ENCODE data around the gene EDN2. TPM values are rescaled to one million over a fixed set of nuclear protein-coding genes. Genes with fewer than 3 reads are reported as not detected.

Gene EDN2
- total and polyA plus RNA-seq, 2 of the 8 experiments (the other 6 are each of a cell fraction or from before 2014, with no cell fraction given), result 0.32 to 0.39 TPM

DNA sequence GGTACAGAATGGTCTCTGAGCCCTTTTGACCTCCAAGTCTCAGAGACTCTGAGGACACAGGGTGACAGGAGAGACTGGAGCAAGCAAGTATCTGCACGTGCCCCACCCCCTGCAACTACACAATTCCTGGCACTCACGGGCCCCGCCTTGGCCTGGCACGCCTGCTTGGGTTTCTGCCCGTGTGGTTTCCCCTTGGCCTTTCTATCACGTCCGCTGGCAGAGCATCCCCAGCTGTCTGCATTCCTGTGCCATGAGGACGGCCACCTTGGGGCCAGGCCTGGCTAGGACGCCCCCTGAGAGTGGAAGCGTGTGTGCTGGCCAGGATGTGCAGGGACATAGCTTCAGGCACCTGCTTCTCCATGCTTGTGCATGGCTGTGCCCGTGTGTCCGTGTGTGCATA lies 14.3 kb upstream of the EDN2 start:
- H3K27me3 ChIP-seq (replicated peaks in 1 of 4; ENCODE audit: control insufficient read depth in 3 of 4, extremely low read depth in 1 of 4, insufficient read depth in 3 of 4, low read length in 3 of 4), result peaks cover 0 to 13% (median 11%) of the 10 kb centered on the region in 4 experiments; a peak in 3 of 7 replicates
- H3K9me3 ChIP-seq (ENCODE audit: insufficient read depth in 2 of 2, low read depth in 1 of 2, low read length in 1 of 2), result no peaks in the 10 kb centered on the region
- no peaks in the 10 kb centered on the region for H4K20me1 ChIP-seq (replicated peaks in 1 of 2; ENCODE audit: control insufficient read depth in 1 of 2, insufficient read depth in 2 of 2, low read length in 2 of 2)
- no peak overlapping the region for H4K5ac ChIP-seq (ENCODE audit: insufficient read length, low read depth, low read length)
- H3K9ac ChIP-seq (replicated peaks in 1 of 4; ENCODE audit: extremely low read depth in 1 of 4, low read depth in 3 of 4, low read length in 3 of 4), result no peak overlapping the region
- H3K23ac ChIP-seq (ENCODE audit: insufficient read length), result no peak overlapping the region
- no peak overlapping the region; the same call in 1 of the 2 replicates for H4K8ac ChIP-seq (ENCODE audit: extremely low read depth, insufficient read depth, low read length)
- ChIA-PET POLR2A (ENCODE audit: partially characterized antibody) (interaction anchor here (1.2 to 1.5 kb wide), 4 partner anchors 10 to 117 kb away, joined by 3 to 5 read pairs (median 4); no protein-coding TSS in a partner anchor), CTCF (ENCODE audit: partially characterized antibody) (interaction anchor here (0.6 to 7.5 kb wide), 9 partner anchors 8 to 506 kb away, joined by 3 to 85 read pairs (median 4); partner anchors contain the start of gene EDN2)
- no peak overlapping the region for H3K4ac ChIP-seq (replicated peaks; ENCODE audit: insufficient read length, low read depth, low read length)
- DNase-seq (ENCODE audit: low read depth in 1 of 2, low spot score in 2 of 2), result no peak
- no peak overlapping the region for H3K56ac ChIP-seq (replicated peaks; ENCODE audit: insufficient read length, low read depth, low read length)
- no peaks in the 10 kb centered on the region for H3K79me2 ChIP-seq (ENCODE audit: control insufficient read depth in 1 of 2, insufficient read depth in 2 of 2, low read length in 2 of 2)
- WGBS, 2 experiments (ENCODE audit: extremely low coverage in 1 of 2, insufficient coverage in 1 of 2, insufficient read length in 1 of 2, insufficient replicate concordance in 2 of 2, low coverage in 1 of 2, low lambda C conversion rate in 2 of 2, missing lambda C conversion rate in 1 of 2), result 89% methylated on average over 12 of the region's 12 CpGs; no CpG with 5 or more reads in 1 of the 2 experiments
- no peaks in the 10 kb centered on the region for H3K79me1 ChIP-seq (ENCODE audit: low read depth, low read length)
- no peak overlapping the region for H3K4me3 ChIP-seq (ENCODE audit: extremely low read depth in 1 of 4, insufficient read depth in 2 of 4, low read depth in 3 of 4, low read length in 4 of 4)
- peak overlapping the region; percentile 33; the same call in 1 of the 2 replicates for H2BK12ac ChIP-seq (ENCODE audit: low read depth, low read length)
- no peaks in the 10 kb centered on the region; a peak in 1 of 8 replicates for H3K36me3 ChIP-seq (ENCODE audit: control insufficient read depth in 2 of 4, insufficient read depth in 4 of 4, low read length in 3 of 4)
- H2AFZ ChIP-seq (ENCODE audit: low read length), result no peak overlapping the region
- H3K14ac ChIP-seq (ENCODE audit: insufficient read length), result no peak overlapping the region
- 0 out of 2 replicates have a peak overlapping the region, but pooled peaks have one; percentile 35 for H2BK5ac ChIP-seq (ENCODE audit: low read depth, low read length)
- no peak overlapping the region for H3K18ac ChIP-seq (ENCODE audit: extremely low read depth, low read length)
- H3K4me1 ChIP-seq (replicated peaks in 1 of 4; ENCODE audit: control insufficient read depth in 3 of 4, insufficient read depth in 4 of 4, low read length in 3 of 4), result peaks cover 0 to 23% (median 17%) of the 10 kb centered on the region in 4 experiments; a peak in 6 of 7 replicates
- H3K23me2 ChIP-seq (ENCODE audit: low read depth, low read length), result peaks cover 4% of the 10 kb centered on the region; the same call in 1 of the 2 replicates
- no peak overlapping the region for H3K27ac ChIP-seq (ENCODE audit: low read depth, low read length)
- no peak overlapping the region for H3K4me2 ChIP-seq (ENCODE audit: insufficient read depth in 1 of 2, low read depth in 2 of 2, low read length in 2 of 2)
- no peak overlapping the region for H2BK20ac ChIP-seq (ENCODE audit: low read length)
- H2BK120ac ChIP-seq (replicated peaks; ENCODE audit: low read depth, low read length), result no peak overlapping the region
- no peak overlapping the region for H2BK15ac ChIP-seq (ENCODE audit: low read length)
- no peak for FAIRE-seq
- H4K91ac ChIP-seq (replicated peaks; ENCODE audit: insufficient read length, low read length), result peak overlapping the region; percentile 45
- H2AK5ac ChIP-seq (ENCODE audit: low read depth, low read length), result peak overlapping the region; percentile 75; the same call in 1 of the 2 replicates
- TF ChIP-seq NRF1 (IDR thresholded peaks at IDR 0.05; ENCODE audit: low read depth, low read length) (no peak), SP2 (IDR thresholded peaks at IDR 0.05; ENCODE audit: low read length) (no peak), SAP30 (IDR thresholded peaks at IDR 0.05; ENCODE audit: insufficient read depth, insufficient replicate concordance, low read length) (no peak), TBP (IDR thresholded peaks at IDR 0.05; ENCODE audit: low read depth, low read length) (no peak), CTCF (IDR thresholded peaks at IDR 0.05; ENCODE audit: control extremely low read depth in 1 of 3, insufficient read depth in 1 of 3, low read depth in 1 of 3, low read length in 3 of 3) (no peak), GABPA (IDR thresholded peaks at IDR 0.05; ENCODE audit: borderline replicate concordance, insufficient read depth, low read length) (no peak), EP300 (IDR thresholded peaks at IDR 0.05; ENCODE audit: borderline replicate concordance in 1 of 2, low read depth in 2 of 2, low read length in 2 of 2) (no peak), BRCA1 (IDR thresholded peaks at IDR 0.05; ENCODE audit: low read depth, low read length) (no peak), BCL11A (IDR thresholded peaks at IDR 0.05; ENCODE audit: low read depth in 2 of 2, low read length in 2 of 2) (no peak), KDM5A (IDR thresholded peaks at IDR 0.05; ENCODE audit: low read length) (no peak), JUN (IDR thresholded peaks at IDR 0.05; ENCODE audit: low read depth, low read length) (no peak)
